Endothelial cell (in vitro differentiated cells): ENCODE data around the gene PRPH2. TPM values are rescaled to one million over a fixed set of nuclear protein-coding genes. Genes with fewer than 3 reads are reported as not detected.

ENCODE experiments used
- DNase-seq: peaks from one replicate; pipeline ENCODE4 v3.0.0; 2021; ENCODE audit warnings: low spot score
- H3K27ac Mint-ChIP-seq: one replicate; pipeline ENCODE4 v1.8.0; 2021; ENCODE audit warnings: mixed read lengths, inconsistent platforms; ENCODE audit not compliant: unreplicated experiment
- H3K27me3 Mint-ChIP-seq: one replicate; pipeline ENCODE4 v1.8.0; 2021; ENCODE audit warnings: mild to moderate bottlenecking, moderate library complexity, mixed read lengths, inconsistent platforms; ENCODE audit not compliant: unreplicated experiment
- H3K36me3 Mint-ChIP-seq: one replicate; pipeline ENCODE4 v1.8.0; 2021; ENCODE audit warnings: mild to moderate bottlenecking, low read depth, mixed read lengths, inconsistent platforms; ENCODE audit not compliant: unreplicated experiment
- H3K4me1 Mint-ChIP-seq: one replicate; pipeline ENCODE4 v1.8.0; 2021; ENCODE audit warnings: mild to moderate bottlenecking, mixed read lengths, inconsistent platforms; ENCODE audit not compliant: unreplicated experiment
- H3K4me3 Mint-ChIP-seq: one replicate; pipeline ENCODE4 v1.8.0; 2021; ENCODE audit warnings: mild to moderate bottlenecking, mixed read lengths, inconsistent platforms; ENCODE audit not compliant: unreplicated experiment
- H3K9me3 Mint-ChIP-seq: one replicate; pipeline ENCODE4 v1.8.0; 2021; ENCODE audit warnings: mixed read lengths, inconsistent platforms; ENCODE audit not compliant: unreplicated experiment
- total RNA-seq: library from RNA; stranded (reverse); fragmentation: NEBNext Ultra II Directional; extraction: Animal tissue kit (Norgen Biotek cat#: 25700); gene quantifications from one replicate; pipeline ENCODE4 v1.2.1, GENCODE V29; 2021; ENCODE audit not compliant: unreplicated experiment
- TF ChIP-seq, protein P1 (sequence below): fragments of 200-600 bp; sonication (generic); IDR thresholded peaks from one replicate; pipeline ENCODE4 v1.5.0; 2021; ENCODE audit warnings: antibody characterized with exemption; ENCODE audit not compliant: unreplicated experiment

PRPH2 gene
- total RNA-seq, 1 donor from 2014 or later: 0.15 TPM

DNA sequence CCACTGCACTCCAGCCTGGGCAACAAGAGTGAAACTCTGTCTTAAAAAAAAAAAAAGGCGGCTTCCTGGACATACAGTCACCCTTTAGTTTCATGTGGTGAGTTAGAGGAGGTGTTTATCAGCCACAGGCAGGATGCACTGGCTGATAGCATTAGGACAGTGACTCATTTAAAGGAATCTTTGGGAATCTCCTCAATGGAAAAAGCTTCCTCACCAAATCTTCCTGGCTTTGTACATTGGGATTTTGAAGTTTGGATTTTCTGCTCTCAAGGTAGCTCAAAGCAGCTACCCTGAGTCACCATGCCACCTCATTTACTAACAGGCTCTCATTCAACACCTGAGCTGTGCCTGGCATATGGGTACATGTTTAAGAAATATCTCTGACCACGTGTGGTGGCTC is 20.2 kb downstream of the PRPH2 start:
- Mint-ChIP-seq H3K27ac (no peak overlapping the region), H3K4me3 (no peak overlapping the region), H3K9me3 (no peaks in the 10 kb centered on the region), H3K36me3 (no peaks in the 10 kb centered on the region), H3K27me3 (peaks cover 2% of the 10 kb centered on the region), H3K4me1 (no peaks in the 10 kb centered on the region)
- no peak for DNase-seq
- TF ChIP-seq, protein P1, sequence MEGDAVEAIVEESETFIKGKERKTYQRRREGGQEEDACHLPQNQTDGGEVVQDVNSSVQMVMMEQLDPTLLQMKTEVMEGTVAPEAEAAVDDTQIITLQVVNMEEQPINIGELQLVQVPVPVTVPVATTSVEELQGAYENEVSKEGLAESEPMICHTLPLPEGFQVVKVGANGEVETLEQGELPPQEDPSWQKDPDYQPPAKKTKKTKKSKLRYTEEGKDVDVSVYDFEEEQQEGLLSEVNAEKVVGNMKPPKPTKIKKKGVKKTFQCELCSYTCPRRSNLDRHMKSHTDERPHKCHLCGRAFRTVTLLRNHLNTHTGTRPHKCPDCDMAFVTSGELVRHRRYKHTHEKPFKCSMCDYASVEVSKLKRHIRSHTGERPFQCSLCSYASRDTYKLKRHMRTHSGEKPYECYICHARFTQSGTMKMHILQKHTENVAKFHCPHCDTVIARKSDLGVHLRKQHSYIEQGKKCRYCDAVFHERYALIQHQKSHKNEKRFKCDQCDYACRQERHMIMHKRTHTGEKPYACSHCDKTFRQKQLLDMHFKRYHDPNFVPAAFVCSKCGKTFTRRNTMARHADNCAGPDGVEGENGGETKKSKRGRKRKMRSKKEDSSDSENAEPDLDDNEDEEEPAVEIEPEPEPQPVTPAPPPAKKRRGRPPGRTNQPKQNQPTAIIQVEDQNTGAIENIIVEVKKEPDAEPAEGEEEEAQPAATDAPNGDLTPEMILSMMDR: no peak

GRCh38 chr6:42698217-42698616 is 24.2 kb downstream of the PRPH2 start:
- TF ChIP-seq, protein P1: no peak
- Mint-ChIP-seq H3K27me3 (peaks cover 2% of the 10 kb centered on the region), H3K27ac (no peak overlapping the region), H3K4me1 (peaks cover 6% of the 10 kb centered on the region), H3K4me3 (no peak overlapping the region), H3K36me3 (peaks cover 3% of the 10 kb centered on the region), H3K9me3 (no peaks in the 10 kb centered on the region)
- DNase-seq: no peak

DNA sequence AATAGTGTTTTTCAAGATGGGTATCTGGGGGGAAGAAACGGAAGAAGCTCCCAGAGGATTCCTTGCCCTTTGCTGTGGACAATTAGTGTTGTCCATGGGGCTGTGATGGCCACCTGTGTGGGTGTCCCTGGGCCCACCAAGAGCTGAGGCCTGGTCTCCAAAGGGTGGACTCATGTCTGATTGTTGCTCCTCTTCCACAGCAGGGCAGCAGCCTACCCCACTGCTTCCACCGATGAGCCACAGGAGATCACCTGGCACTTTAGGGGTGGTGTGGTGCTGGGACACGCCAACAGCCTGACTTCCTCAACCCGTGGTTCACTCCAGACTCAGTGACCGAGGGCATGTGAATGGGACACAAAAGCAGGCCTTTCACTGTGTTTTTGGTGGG is 25.1 kb downstream of the PRPH2 start:
- Mint-ChIP-seq H3K4me3 (no peak overlapping the region), H3K9me3 (no peaks in the 10 kb centered on the region), H3K4me1 (peaks cover 12% of the 10 kb centered on the region), H3K36me3 (peaks cover 3% of the 10 kb centered on the region), H3K27ac (no peak overlapping the region), H3K27me3 (peaks cover 2% of the 10 kb centered on the region)
- no peak for DNase-seq
- TF ChIP-seq, protein P1: no peak

DNA sequence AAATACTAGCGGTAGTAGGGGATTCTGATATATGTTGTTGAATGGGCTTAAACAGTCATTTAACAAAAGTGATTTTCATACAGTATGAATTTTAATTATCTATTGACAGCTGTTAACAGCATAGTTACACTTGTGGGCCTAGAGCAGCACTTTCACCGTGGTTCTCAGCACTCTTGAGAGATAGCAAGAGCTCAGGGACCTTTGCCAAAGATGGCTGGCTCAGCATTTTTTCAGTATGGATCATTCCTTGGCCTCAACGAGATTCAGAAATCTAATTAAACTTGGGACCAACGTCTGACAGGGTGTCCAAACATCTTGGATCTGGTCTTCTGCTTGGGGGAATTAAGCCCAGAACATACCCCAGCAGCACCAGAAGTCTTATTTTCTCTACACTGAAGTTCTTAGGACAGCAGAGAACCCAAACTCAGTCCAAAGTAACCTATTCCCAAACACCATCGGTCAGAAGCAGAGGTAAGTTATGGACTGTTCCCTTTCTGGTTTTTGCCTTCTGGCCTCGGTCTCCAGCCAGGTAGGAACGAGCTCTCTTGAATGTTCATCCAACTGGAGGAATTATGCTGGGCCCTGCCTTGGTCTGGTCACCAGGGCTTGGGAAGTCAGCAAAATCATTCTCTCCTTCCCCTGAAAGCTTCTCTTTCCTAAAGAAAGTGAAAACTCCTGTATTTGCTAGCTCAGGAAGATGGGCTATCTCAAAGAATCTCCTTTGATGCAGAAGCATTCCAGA is 25.7 kb downstream of the PRPH2 start:
- Mint-ChIP-seq H3K36me3 (peaks cover 3% of the 10 kb centered on the region), H3K4me1 (peaks cover 15% of the 10 kb centered on the region), H3K27me3 (peaks cover 2% of the 10 kb centered on the region), H3K4me3 (no peak overlapping the region), H3K27ac (no peak overlapping the region), H3K9me3 (no peaks in the 10 kb centered on the region)
- no peak for DNase-seq
- TF ChIP-seq, protein P1: no peak

DNA sequence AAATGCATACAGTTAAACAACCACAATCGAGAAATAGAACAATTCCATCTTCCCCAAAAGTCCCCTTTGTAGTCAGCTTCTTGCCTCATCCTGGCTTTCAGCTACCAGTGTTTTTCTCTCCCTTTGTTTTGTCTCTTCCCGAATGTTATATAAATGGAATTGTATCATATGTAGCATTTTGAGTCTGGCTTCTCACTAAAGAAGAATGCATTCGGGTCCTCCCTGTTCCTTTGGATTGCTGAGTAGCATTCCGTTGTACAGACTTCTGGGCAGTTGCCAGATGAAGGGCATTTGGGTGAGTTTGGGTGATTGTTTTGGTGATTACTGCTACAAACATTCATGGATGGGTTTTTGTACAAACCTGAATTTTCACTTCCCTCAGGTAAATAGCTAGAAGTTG is 27.8 kb downstream of the PRPH2 start:
- Mint-ChIP-seq H3K4me1 (peaks cover 15% of the 10 kb centered on the region), H3K27ac (no peak overlapping the region), H3K27me3 (no peaks in the 10 kb centered on the region), H3K9me3 (no peaks in the 10 kb centered on the region), H3K4me3 (no peak overlapping the region), H3K36me3 (peaks cover 13% of the 10 kb centered on the region)
- DNase-seq: no peak
- TF ChIP-seq, protein P1: no peak
